VCaP (cell line): Measurements from ENCODE around the gene VOPP1.

Experiments used
- H3K27ac ChIP-seq: fragments of 450-650 bp; 2 replicates; pipeline ENCODE4 v1.5.1; 2017
- CTCF ChIP-seq: fragments of 450-650 bp; conservative IDR thresholded peaks from 2 replicates; pipeline ENCODE4 v1.5.1; 2017; ENCODE audit warnings: mild to moderate bottlenecking, moderate library complexity

Gene VOPP1

DNA sequence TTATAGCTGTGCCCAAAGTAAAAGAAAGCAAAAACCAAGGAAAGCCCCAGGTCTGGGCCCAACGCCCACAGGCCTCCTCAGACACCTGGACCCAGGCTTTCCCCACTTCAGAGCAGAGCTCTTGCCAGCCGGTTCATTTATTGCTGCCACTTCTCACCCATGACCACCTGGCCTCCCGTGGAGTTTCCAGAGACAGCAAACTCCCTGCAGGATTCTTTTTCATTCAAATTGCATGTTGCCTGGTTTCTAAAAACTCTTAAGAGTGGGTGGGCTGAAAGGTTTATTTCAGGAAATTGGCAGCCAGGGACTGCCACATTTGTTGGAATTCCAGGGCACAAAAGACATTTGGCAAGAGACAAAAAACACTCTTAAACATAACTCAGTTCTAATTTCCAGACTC lies 4.7 kb downstream of the VOPP1 start:
- TF ChIP-seq CTCF: no peak
- H3K27ac ChIP-seq: no peak overlapping the region

DNA sequence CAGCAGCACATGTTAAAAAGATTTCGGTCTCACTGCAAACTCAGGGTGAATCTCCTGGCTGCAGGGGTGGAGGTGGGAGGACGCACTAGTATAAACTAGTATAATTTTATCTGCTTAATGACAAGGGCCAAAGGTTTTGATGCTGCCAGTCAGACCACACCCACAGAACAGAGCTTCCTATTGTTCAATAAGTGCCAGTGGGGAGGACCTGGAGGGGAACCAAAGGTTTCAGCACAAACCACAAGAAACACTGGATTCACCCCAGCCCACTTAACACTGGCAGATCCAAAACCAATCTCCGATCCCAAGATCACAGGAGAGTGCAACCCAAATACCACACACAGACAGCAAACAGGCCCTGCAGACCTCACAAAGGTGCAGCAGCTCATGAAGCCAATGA lies 6.6 kb downstream of the VOPP1 start:
- no peak overlapping the region for H3K27ac ChIP-seq
- TF ChIP-seq CTCF: no peak

DNA sequence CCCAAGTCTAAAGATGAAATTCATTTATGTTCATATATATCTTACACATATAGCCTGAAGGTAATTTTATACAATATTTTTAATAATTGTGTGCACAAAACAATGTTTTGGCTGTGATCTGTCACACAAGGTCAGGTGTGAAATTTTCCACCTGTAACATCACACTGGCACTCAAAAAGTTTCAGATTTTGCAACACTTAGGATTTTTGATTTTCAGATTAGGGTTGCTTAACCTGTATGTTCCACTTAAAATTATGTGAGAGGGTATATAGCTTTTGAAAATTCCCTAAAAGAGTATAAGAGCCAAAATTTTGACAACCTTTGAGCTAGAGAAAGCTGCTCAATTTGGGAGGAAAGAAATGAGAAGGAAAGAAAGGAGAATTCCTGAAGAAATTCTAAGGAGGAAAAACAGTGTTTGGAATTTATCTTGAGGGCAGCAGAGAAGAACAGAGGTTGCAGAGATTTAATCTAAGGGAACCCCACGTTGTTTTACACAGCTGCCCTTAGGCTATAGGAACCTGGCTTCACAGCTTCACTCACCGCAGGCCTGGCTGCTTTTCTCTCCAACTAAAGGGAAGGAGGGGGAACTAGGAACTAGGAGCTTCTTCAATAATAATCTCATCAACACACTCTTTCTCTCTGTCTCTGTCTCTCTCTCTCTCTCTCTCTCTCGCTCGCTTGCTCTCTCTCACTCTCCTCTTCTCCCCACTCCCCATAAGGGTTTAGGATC lies 8.5 kb downstream of the VOPP1 start:
- no peak for TF ChIP-seq CTCF
- H3K27ac ChIP-seq: no peak overlapping the region

- H3K27ac ChIP-seq: no peak overlapping the region
- TF ChIP-seq CTCF: no peak
These were observed 10.6 kb downstream of the VOPP1 start for GRCh38 chr7:55561690-55562089.

DNA sequence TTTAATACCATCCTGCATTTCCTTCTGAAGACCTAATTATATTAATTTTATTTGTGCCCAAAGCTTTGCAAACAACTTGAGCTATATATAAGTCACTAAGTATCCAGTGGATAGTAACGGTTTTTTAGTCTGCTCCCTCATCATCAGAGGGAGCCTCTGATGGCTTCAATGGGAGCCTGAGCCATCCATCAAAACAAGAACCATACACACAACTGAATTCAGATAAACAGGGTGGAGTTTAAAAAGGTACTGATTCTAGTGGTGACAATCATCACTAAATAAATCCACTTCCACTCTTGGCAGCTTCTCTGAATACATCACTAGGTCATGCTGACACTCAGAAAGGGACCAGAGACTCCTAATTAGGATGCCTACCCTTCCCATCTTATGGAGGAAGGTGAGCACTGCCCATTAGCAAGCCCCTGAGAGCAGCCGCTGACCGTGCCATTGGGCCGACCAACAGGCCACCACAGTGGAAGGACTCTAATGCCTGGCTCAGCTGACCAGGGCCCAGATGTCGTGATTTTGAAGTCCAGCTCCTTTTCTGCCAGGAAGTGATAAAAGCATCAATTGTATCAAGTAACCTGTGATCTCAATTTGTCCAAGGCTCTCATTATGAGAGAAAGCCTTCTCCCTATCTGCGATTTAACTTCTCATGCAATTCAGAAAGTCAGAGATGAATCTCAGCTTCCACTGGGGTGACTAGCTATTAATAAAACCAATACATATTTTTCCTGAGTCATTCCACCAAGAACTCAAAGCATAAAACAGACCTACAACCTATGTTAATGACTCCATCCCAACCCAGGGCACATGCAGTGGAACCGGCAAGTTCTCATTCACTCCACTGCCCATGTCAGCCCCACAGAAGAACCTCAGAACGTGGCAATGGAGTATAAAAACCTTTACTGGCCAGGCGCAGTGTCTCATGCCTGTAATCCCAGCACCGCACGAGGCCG lies 13.1 kb downstream of the VOPP1 start:
- TF ChIP-seq CTCF: no peak
- H3K27ac ChIP-seq: no peak overlapping the region

DNA sequence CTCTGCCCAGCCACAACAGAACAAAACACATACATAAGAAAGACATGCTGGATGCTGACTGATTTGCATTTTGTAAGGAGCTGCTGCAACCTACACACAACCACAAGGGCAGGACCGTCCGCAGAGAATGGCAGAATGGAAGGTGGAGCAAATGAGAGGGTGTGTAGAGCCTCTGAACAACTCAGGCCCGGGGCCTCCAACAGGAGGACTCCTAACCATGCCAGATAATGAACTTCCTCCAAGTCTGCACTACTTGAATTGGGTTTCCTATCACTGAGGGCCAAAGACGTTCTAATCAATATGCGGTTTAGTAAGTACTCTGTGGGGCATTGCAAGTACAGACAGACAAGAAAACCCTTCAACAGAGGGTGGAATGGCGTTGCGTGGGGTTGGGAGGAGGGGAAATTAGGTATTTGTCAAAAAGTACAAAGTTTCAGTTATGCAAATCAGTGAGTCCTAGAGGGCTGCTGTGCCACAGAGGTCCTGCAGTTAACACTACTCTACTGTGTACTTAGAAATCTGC lies 14.6 kb downstream of the VOPP1 start:
- no peak for TF ChIP-seq CTCF
- H3K27ac ChIP-seq: no peak overlapping the region

- no peak overlapping the region for H3K27ac ChIP-seq
- TF ChIP-seq CTCF: no peak
These were observed 15.8 kb downstream of the VOPP1 start for GRCh38 chr7:55556492-55556891.
